ENCODE measurements around the gene TRIM7.
"Not testable (repeated sequence)": the region's sequence is repeated elsewhere in the genome, so short reads cannot be mapped to it uniquely, and the experiment has no call there.

The TRIM7 gene

GRCh38 chr5:181210698-181211097 is 5.7 kb upstream of the TRIM7 start:
- DNase-seq = not testable (repeated sequence)

GRCh38 chr5:181210148-181210547 is 5.2 kb upstream of the TRIM7 start:
- not testable (repeated sequence) for DNase-seq

DNA sequence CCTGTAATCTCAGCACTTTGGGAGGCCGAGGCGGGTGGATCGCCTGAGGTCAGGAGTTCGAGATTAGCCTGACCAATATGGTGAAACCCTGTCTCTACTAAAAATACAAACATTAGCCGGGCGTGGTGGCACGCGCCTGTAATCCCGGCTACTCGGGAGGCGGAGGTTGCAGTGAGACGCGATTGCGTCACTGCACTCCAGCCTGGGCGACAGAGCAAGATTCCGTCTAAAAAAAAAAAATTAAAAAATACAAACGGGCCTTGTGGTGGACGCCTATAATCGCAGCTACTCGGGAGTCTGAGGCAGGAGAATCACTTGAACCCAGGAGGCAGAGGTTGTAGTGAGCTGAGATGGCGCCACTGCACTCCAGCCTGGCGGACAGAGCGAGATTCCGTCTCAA is 4.0 kb upstream of the TRIM7 start:
- DNase-seq = not testable (repeated sequence)

DNA sequence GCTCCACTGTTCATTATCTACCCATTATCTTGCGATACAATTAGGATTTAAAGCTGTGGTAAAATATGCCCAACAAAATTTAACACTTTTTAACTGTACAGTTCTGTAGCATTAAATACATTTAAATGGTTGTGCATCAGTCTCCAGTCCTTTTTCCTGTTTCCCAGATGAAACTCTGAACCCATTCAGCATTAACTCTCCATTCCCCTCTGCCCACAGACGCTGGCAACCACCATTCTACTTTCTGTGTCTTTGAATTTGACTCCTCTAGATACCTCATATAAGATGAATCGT is 2.9 kb upstream of the TRIM7 start:
- DNase-seq = no peak

- no peak for DNase-seq
Observed at GRCh38 chr5:181207214-181207959, 2.4 kb upstream of the TRIM7 start.

DNA sequence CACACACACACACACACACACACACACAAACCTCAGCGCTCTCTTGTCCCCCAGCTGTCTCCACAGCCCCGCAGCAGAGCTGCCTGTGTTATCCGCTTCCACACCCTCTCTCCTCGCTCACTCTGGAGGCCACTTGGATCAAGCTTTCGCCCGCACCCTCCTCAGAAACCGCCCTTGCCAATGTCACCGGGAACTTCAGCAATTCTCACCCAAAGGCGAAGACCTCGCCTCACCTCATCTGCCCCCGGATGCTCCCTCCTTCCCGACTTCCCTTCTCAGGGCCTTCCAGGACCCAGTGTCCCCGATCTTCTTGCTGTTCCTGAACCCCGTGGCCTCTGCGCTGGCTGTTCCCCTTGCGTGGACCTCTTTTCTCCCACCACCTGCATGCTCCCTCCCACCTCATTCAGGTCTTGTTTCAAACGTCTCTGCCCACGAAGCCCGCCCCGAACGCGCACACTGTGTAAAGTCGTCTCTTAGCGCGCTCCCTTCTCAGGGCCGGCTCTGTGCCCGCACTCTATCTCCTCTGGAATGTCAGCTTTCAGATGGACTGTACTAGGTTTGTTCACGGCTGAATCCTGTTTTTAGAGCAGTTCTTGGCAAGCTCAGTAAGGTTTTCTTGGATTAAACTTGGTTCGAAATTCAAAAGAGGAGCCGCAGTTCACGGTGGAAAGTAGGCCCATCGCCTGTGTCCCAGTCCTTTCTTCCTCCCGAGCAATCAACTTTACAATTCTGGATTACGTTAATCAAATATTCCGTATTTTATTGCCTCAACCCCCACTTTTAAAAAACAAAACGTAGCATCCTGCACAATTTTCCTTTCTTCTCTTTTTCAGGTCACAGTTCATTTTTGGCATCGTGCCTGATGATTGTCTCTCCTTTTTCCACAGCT is 1.0 kb upstream of the TRIM7 start:
- DNase-seq = no peak

GRCh38 chr5:181204113-181204825 is 727 bp downstream of the TRIM7 start:
- DNase-seq = no peak

GRCh38 chr5:181203777-181204112 is 1.3 kb downstream of the TRIM7 start:
- DNase-seq = no peak

DNA sequence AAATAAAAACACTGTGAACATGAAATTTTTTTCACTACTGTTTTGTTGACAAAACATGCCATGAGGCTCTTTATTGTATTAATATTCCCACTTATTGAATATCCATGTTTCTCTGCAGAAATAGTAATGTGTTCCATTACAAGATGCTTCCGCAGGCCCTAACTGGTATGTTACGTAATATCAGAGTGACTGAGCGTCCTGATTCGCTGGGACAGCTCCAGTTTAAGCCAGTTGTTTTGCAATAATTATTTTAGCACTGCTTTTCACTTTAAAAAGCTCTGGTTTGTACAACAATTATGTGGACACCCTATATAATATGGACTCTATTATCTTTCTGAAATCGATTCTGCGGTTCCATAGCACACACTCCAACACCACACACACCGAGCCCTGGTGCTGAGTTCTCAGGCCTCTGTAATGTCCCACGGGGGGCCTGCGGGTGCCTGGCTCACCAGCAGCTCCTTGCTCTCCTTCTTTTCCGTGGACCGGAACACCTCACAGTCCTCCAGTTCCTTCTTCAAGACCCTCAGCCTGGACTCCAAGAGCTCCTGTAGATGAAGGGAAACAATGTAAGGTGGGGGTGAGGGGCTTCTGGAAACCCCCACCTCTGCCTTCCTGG is 1.8 kb downstream of the TRIM7 start:
- no peak for DNase-seq

- no peak for DNase-seq
Observed at GRCh38 chr5:181200816-181201215, 4.2 kb downstream of the TRIM7 start.

DNA sequence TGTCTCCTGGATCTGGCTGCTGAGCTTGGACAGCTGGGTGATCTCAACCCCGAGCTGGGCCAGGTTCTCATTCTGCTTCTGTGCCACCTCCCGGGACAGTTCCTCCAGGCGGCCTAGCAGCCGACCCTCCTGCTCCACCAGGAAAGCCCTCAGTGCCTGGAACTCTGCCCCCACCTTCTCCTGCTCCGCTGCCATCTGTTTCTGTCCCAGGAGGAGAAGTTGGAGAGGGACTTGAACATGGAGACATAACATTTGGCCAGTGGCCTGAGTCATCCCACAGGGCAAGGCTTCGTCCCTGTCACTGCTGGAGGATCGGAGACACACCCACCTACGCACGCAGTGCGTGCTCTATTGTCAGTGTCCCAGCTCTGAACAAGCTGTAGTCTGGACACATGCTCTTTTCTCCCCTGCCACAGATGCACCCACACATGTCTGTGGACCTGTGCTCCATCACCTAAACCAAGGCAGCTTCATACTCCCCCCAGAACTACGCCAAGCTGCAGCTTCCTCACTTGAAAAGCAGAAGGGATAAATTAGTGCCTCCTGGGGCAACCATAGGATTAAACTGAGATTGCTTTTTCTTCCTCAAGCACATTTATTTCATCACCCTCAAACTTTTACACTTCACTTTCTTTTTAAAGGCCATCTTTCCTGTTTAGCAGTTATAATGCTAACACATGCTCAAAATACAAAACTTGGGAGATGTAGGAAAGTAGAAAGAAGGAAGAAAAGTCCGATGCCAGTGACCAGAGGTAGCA is 4.9 kb downstream of the TRIM7 start:
- no peak for DNase-seq

- DNase-seq = no peak
Observed at GRCh38 chr5:181198905-181199519, 6.0 kb downstream of the TRIM7 start.

DNA sequence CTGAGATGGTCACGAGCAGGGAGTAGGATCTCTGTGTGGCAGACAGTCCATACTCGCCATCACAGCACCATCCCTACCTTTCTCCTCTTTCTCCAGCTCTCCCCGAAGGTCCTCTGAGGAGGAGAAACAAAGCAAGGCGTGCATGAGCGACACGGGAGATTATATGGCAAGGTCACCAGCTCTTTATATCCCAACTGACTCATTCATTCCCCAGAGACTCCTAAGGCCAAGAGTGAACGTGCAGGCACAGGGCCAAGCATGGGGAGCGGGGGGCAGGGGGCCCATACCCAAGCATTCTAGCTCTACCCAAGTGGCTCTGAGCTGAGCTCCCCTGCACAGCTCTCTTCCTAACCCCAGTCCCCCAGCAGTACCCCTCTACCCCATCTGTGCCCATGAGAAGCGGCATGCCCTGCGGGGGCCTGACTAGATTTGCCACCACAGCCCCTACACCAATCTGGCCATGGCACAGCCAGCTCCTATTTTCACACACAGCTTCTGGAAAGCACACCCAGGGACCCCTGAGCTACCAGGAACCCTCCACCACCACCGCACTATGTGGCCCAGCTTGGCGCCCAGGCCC is 6.8 kb downstream of the TRIM7 start:
- DNase-seq = no peak

DNA sequence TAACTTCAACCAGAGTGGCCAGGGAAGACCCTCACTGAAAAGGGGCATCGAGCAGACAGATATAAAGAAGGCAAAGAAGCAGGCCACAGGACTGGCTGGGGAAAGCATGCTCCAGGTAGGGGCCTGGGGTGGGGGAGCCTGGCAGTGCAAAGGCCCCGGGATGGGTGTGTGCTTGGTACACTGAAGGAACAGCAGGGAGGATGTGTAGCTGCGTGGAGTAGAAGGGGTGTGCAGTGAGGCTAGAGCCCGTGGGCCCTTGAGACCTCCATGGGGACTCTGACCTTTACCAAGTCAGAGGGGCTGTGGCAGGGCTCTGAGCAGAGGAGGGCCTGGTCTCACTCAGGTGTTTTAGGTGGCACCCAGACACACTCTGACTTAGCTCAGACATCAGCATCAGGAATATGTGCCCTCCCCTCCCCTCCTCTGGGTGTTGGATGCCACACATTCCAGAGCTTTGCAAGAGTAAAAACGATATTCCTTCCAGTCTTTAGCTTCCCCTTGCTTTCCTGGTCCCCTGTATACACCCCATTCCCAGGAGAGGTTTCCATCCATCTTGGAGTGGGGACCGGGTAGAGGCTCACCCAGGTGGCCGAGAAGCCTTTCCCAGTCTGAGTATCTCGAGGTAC is 7.6 kb downstream of the TRIM7 start:
- no peak for DNase-seq

DNA sequence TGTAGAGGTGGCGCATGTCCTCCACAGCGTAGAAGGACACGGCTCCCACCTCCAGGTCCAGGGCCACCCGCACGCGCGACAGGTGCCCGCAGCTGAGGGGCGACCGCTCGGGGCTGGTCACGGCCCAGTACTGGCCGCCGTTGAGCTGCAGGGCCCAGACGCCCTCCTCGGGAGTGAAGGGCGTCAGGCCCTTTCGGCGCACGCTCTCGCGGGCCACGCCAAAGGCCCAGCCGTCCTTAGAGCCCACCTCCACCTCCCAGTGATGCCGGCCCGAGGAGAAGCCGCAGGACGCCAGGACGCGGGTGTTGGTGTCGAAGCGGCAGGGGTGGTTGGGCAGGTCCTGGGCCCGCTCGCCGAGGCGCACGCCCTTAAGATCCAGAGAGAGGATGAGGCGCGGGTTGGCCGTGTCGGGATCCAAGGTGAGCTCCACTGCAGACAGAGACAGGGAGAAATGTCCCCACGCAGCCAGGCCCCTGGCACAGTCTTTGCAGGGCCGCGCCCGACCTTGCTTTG is 9.7 kb downstream of the TRIM7 start:
- DNase-seq = no peak

DNA sequence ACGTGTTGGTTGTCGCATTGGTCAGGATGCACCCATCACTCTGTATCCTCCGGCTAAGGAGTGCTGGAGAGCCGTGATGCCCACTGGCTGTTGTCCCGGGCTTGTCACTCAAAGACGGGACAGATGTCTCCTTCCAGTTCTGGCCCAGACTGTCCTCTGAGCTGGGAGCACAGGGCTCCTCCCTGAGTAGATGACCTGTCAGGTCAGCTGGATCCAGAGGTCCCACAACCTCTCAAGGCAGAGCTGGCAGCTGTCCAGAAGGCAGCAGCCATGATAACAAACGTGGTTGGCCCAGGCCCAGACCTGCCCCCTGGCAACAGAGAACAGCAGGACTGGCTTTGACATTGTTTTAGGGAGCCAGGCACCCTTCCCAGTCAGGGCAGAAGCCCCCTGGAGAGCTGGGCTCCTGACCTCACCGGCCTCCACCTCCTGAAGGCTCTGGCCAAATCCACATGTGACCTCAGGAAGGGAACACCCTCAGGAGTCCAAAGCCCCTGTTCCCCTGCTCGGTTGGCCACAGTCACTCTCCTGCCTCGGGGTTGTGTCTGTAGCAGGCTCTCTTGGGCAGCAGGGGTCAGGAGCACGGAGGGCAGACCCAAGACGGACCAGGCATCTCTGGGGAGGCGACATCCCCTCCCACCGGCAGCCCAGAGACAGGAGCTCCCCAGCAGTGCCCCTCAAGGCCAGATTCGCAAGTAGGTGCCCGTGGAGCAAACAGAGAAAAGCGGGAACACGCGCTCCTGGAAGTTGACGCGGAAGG is 10.3 kb downstream of the TRIM7 start:
- DNase-seq = no peak

- DNase-seq = no peak
Observed at GRCh38 chr5:181193656-181194055, 11.3 kb downstream of the TRIM7 start.

- no peak for DNase-seq
Observed at GRCh38 chr5:181192337-181193046, 12.5 kb downstream of the TRIM7 start.

DNA sequence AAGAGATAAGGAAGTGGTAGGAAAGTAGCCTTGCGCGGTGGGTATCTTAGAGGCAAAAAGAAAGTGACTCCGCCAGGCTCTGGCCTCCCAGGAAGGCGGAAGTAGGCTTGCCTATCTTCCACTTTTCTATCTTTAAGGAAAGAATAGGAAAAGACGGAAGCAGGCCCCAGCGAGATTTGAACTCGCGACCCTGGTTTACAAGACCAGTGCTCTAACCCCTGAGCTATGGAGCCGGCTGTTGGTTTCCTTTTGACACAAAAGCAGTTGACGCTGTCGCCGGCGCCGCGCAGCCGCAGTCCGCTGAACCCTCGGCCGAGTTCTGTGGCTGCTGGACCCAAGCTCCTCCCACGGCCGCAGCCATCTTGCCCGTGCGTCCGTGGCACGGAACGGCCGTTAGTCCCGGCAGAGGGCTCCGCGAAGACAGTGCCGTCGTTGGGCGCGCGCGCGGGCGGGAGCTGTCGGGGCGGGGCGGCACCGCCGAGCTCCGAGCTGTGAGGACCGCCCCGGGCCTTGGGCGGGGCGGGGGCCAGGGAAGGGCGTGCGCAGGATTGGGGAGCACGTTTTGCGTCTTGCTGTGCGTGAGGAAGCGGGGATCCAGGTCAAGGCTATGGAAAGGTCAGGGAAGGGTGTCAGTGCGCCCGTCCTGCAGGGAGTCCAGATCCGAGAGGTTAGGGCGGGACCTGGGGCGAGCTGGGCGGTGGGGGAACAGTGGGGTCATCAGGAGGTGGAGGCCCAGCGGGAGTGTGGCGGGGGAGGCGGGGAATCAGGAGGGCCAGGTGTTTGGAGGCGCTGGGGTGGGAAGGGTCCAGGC is 13.3 kb downstream of the TRIM7 start:
- DNase-seq = no peak

Measured in stimulated activated naive CD4-positive, alpha-beta T cell (primary cell).